A549 treated with Mapracorat at 1 μM for 4 hours (cell line): ENCODE data around the gene TXK. TPM values are rescaled to one million over a fixed set of nuclear protein-coding genes. Genes with fewer than 3 reads are reported as not detected.

ENCODE experiments used
- total RNA-seq: library from RNA; stranded (reverse); fragments of 200-300 nt; extraction: Qiagen RNA extraction; gene quantifications from 5 replicates; pipeline ENCODE4 v1.2.3, GENCODE V29; 2022

The TXK gene
- total RNA-seq, result 0.09 to 0.35 TPM (median 0.23 TPM) in 5 replicates

GRCh38 chr4:48134081-48134480, at the start of gene TXK:
TSS of gene TXK (minus strand) at chr4:48134250. CDS start at chr4:48134170, 80 bp downstream.

Other genes with a start within 250 kb of the TXK start
- gene NFXL1, start 219.7 kb downstream of the TXK start, total RNA-seq, result 6.2 to 7.9 TPM (median 7.2 TPM) in 5 replicates
- not detected in 5 replicates for gene CNGA1, start 117.6 kb downstream of the TXK start, total RNA-seq
- 0.71 to 0.92 TPM (median 0.81 TPM) in 5 replicates for gene NIPAL1, start 117.5 kb downstream of the TXK start, total RNA-seq
- gene TEC, start 135.6 kb upstream of the TXK start, total RNA-seq, result 1.7 to 2.5 TPM (median 1.9 TPM) in 5 replicates
- 17.7 to 21.4 TPM (median 20.6 TPM) in 5 replicates for gene SLAIN2, start 207.3 kb upstream of the TXK start, total RNA-seq